Uterine smooth muscle cell (primary cell): ENCODE data around the gene PALB2. TPM values are rescaled to one million over a fixed set of nuclear protein-coding genes. Genes with fewer than 3 reads are reported as not detected.

Experiments
- total RNA-seq: library from RNA; depleted of rRNA; stranded (reverse); fragments of >200 nt; gene quantifications from 2 replicates; pipeline ENCODE4 v1.2.3, GENCODE V29; 2014

Gene PALB2
- total RNA-seq = 8.7 and 15.5 TPM in 2 replicates

GRCh38 chr16:23640931-23641765, at the start of gene PALB2, which contains the start of gene DCTN5:
PALB2 (minus strand) TSS chr16:23641310; CDS start chr16:23641157, 153 bp downstream.
DCTN5 (plus strand) TSS chr16:23641466; CDS start chr16:23641543, 77 bp downstream.

GRCh38 chr16:23678430-23679273, 37.5 kb upstream of the PALB2 start, which contains the start of gene PLK1:
PLK1 (plus strand) TSS chr16:23678889; CDS start chr16:23678933, 44 bp downstream.

GRCh38 chr16:23595951-23596720, 45.0 kb downstream of the PALB2 start, which contains the start of gene NDUFAB1:
NDUFAB1 (minus strand) TSS chr16:23596316; CDS start chr16:23596290, 26 bp downstream.

GRCh38 chr16:23556881-23557778, 84.0 kb downstream of the PALB2 start, which contains the start of the genes EARS2 and UBFD1:
EARS2 (minus strand) TSS chr16:23557350; CDS start chr16:23557343, 7 bp downstream.
UBFD1 (plus strand) TSS chr16:23557727; CDS start chr16:23557743, 16 bp downstream.

Other genes starting within 250 kb of the PALB2 start
- gene COG7, start 188.1 kb downstream of the PALB2 start, total RNA-seq = 25.1 and 27.6 TPM in 2 replicates
- 31.0 and 40.7 TPM in 2 replicates for gene GGA2, start 130.8 kb downstream of the PALB2 start, total RNA-seq
- gene EARS2, start 84.0 kb downstream of the PALB2 start, total RNA-seq = 52.2 and 55.1 TPM in 2 replicates
- 107 and 141 TPM in 2 replicates for gene UBFD1, start 83.6 kb downstream of the PALB2 start, total RNA-seq
- gene NDUFAB1, start 45.0 kb downstream of the PALB2 start, total RNA-seq = 83.5 and 96.4 TPM in 2 replicates
- 49.9 and 84.7 TPM in 2 replicates for gene DCTN5, start 156 bp upstream of the PALB2 start, total RNA-seq
- gene PLK1, start 37.6 kb upstream of the PALB2 start, total RNA-seq = 16.6 and 49.4 TPM in 2 replicates
- 0.12 and 0.77 TPM in 2 replicates for gene ERN2, start 71.9 kb upstream of the PALB2 start, total RNA-seq
- not detected in 2 replicates for gene CHP2, start 113.7 kb upstream of the PALB2 start, total RNA-seq
- gene PRKCB, start 194.7 kb upstream of the PALB2 start, total RNA-seq = 1.00 and 2.4 TPM in 2 replicates